NB4 (cell line): ENCODE results near the gene TCP11L1.

Experiments used
- DNase-seq: peaks from one replicate; pipeline ENCODE4 v3.0.0; 2010; ENCODE audit warnings: low read depth
- H3K4me3 ChIP-seq: one replicate; pipeline ENCODE4 v1.5.1; 2011; ENCODE audit warnings: mild to moderate bottlenecking, low read depth, low read length, moderate library complexity
- CTCF ChIP-seq: IDR thresholded peaks from one replicate; pipeline ENCODE4 v1.5.1; 2012; ENCODE audit warnings: low read depth, low read length
- MAX ChIP-seq: IDR thresholded peaks from 2 replicates; pipeline ENCODE4 v1.6.1; 2011; ENCODE audit warnings: low read depth, low read length
- MYC ChIP-seq: IDR thresholded peaks from 2 replicates; pipeline ENCODE4 v1.6.1; 2011; ENCODE audit warnings: low read depth, low read length
- POLR2A ChIP-seq: IDR thresholded peaks from 2 replicates; pipeline ENCODE4 v1.6.1; 2011; ENCODE audit warnings: mild to moderate bottlenecking; ENCODE audit not compliant: insufficient read length; ENCODE audit errors: extremely low read depth

TCP11L1 gene

GRCh38 chr11:33001281-33001680 lies 38.1 kb upstream of the TCP11L1 start:
- TF ChIP-seq CTCF, result no peak
- TF ChIP-seq MAX, result no peak
- TF ChIP-seq MYC, result no peak
- TF ChIP-seq POLR2A, result no peak
- DNase-seq, result no peak
- H3K4me3 ChIP-seq, result no peak overlapping the region

GRCh38 chr11:33001751-33002542 lies 37.4 kb upstream of the TCP11L1 start:
- no peak overlapping the region for H3K4me3 ChIP-seq
- DNase-seq, result no peak
- TF ChIP-seq CTCF, result no peak

GRCh38 chr11:33005175-33005574 lies 34.2 kb upstream of the TCP11L1 start:
- TF ChIP-seq MAX (no peak), POLR2A (no peak), MYC (no peak), CTCF (no peak)
- no peak overlapping the region for H3K4me3 ChIP-seq
- no peak for DNase-seq

GRCh38 chr11:33006010-33006409 lies 33.4 kb upstream of the TCP11L1 start:
- no peak for DNase-seq
- H3K4me3 ChIP-seq, result no peak overlapping the region
- TF ChIP-seq CTCF (no peak), MYC (no peak), POLR2A (no peak), MAX (no peak)

GRCh38 chr11:33013755-33014154 lies 25.6 kb upstream of the TCP11L1 start:
- TF ChIP-seq MAX (no peak), CTCF (no peak), MYC (no peak), POLR2A (no peak)
- DNase-seq, result no peak
- no peak overlapping the region for H3K4me3 ChIP-seq
